CD4-positive, alpha-beta T cell treated with Interferon alpha-2 for 1 hour (primary cell): ENCODE data around the gene GAL3ST3.
A peak's percentile ranks its signal among the peaks of the same experiment; 100 is the strongest.

Experiments used
- DNase-seq, 2 donors: peaks; one replicate each; pipeline ENCODE4 v3.0.0-alpha.2; 2020 to 2022

The GAL3ST3 gene

DNA sequence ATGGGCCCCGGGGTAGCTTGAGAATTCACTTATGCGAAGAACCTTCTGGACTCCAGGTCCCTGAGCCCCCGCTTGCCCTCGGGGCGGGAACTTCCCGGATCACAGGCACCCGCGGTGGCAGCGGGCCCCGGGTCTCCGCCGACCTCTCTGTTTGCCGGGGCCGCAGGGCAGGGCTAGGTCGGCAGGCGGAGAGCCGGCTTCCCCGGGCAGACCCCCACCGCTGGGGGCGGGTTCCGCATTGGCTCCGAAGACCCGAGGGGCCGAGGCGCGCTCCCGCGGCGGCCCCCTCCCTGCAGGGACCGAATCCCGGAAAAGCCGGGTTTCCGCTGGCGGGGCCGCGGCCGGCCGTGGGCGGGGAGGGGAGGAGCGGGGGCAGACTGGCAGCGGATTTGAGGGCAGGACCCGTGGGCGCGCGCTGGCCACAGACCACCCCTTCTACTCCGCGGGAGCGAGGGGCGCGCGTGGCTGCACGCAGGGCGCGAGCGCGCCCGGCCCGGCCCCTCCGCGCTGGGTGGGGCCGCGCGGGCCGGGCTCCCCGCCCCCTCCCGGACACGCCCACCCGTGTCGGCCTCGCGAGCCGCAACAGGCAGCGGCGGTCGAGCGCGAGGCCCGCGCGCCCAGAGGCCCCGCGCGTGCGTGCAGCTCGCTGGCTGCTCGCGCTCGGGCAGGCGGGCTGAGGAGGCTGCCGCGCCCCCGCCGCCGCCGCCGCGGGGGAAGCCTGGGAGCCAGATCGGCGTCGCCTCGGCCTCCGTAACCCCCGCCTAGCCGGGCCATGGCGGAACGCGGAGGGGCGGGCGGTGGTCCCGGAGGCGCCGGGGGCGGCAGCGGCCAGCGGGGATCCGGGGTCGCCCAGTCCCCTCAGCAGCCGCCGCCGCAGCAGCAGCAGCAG is 21.0 kb upstream of the GAL3ST3 start, which contains the start of gene PACS1:
PACS1 (plus strand) TSS at position 558 of the 889 bp plus-strand sequence; CDS start at position 773, 215 bp downstream.
- DNase-seq, result peak; percentile 86 to 90

DNA sequence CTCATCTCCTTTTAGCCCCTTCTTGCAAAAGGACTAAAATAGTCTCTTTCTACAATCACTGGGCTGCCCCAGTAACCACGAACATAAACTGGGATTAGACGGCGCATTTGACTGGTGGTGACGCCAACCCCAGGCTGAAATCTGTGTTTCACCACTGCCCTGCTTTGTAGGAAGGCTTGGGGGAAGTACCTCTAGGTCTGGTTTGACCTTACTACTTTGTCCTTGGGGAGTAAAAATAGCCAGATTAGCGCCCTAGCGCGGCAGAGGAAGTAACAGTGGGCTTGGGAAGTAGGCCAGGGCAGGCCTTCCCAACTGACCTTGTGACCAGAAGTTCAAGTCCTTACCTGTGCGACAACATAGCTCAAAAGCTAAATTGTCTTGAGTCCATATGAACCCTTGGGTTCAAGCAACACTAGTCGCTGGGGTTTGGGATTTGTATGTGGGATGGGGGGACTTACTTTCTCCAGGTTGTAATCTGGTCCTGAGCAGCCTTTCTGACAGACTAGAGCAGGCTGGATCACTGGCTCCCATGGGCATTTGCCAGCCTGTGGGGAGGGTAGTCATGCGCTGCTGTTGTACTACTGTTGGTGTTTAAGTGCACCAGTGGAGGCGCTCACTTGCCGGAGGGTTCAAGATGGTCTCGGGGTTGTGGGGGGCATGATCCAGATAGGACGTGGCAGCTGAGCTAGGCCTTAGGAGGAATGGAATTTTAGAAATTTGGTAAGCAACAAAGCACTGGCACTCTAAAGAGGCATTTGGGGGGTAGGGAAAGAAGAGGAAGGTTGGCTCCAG is 20.2 kb upstream of the GAL3ST3 start:
- peak; percentile 46 to 59 for DNase-seq

DNA sequence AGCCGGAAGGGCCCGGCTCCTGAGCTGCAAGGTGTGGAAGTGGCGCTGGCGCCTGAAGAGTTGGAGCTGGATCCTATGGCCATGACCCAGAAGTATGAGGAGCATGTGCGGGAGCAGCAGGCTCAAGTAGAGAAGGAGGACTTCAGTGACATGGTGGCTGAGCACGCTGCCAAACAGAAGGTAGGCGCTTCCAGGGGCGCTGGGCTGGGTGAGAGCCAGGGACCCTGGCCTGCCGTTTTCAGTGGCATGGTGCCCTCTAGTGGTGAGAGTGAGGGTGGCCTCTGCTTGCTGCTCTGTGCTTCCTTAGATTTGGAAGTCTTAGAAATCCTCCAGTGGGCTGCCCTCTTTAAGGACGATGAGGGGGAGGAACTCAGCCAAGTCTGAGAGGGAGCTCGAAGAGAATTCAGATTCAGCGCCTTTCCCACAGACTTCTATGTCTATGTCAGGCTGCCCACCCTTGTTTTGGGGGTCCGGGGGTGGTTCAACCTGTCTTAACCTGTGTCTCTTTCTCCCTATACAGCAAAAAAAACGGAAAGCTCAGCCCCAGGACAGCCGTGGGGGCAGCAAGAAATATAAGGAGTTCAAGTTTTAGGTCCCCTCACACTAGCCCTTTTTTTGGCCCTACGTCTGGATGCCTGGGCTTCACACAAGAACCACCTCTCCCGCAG is 19.3 kb upstream of the GAL3ST3 start:
- DNase-seq, result peak; percentile 76 to 83

DNA sequence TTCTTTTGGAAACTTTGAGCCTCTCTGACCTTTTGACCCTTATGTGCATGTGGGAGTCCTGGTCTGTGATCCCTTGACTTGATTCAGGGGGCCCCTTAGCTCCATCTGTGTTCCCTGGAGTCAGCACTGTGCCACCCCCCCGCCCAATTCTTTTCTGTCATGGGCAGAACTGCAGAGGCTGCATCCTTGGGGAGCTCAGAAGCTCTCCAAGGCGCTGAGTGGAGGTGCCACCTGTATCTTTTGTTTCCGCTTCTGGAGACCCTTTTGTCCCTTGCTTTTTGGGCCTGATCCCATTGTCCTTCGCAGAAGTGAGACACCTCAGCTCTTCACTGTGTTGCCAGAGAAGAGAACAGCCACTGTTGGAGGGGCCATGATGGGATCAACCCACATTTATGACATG is 18.7 kb upstream of the GAL3ST3 start:
- no peak for DNase-seq

DNA sequence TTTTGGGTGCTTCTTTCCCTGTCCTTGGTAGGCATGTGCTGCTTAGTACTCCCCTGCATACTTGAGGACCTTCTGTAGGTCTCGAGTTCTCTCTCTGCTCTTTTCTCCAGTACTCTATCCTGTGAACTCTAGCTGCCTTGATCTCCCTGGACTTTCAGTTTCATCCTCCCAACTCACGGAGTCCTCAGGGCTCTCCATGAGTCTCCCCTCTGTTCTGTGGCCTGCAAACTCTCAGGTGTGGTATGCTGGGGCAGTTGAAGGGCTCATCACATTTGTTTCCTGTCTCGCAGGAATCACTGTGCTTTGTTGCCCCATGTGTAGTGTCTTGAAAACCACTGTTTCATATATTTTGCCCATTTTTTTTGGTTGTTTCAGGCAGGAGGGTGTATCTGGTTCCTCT is 17.8 kb upstream of the GAL3ST3 start:
- DNase-seq, result no peak

DNA sequence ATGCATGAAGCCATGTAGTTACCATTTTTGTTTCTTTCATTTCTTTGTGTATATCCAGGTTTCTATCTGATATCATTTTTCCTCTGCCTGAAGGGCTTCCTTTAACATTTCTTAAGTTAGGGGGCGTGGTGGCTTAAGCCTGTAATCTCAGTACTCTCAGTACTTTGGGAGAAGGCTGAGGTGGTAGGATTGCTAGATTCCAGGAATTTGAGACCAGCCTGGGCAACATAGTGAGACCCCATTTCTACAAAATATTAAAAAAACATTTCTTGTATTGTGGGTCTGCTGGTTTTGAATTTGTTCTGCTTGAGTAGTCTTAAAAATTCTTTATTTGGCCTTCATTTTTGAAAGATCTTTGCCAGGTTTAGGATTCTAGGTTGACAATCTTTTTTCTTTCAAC is 15.6 kb upstream of the GAL3ST3 start:
- DNase-seq, result no peak

DNA sequence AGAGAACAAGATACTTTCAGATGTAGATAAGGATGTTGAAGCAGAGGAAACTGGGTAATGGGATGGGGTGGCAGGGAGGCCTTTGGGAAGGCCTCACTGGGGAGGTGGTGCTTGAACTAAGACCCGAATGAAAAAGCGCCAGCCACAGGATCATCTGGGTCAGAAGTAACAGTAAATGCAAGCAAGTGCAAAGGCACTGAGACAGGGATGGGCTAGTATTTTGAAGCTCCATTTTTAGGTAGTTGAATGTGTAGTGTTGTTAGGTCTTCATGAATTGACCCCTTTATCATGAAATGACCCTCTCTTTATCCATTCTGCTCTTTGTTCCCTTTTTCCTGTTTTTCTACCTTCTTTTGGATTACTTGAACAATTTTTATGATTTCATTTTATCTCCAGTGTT is 14.9 kb upstream of the GAL3ST3 start:
- no peak for DNase-seq

DNA sequence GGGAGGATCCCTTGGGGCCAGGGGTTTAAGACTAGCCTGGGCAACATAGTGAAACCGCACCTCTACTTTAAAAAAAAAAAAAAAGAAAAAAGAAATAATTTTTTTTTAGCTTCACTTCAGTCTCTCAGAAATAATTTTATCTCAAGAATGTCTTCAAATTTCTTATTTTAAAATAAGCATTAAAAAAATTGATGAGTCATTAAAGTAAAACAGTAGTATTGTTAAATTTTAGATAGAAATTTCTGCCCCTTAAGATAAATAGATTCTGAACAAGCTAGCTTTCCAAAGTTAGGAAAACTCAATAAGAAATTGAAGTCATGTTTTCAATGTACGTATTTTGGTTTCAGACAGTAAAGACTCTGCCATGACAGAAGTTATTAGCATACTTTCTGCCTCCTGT is 13.4 kb upstream of the GAL3ST3 start:
- no peak for DNase-seq

DNA sequence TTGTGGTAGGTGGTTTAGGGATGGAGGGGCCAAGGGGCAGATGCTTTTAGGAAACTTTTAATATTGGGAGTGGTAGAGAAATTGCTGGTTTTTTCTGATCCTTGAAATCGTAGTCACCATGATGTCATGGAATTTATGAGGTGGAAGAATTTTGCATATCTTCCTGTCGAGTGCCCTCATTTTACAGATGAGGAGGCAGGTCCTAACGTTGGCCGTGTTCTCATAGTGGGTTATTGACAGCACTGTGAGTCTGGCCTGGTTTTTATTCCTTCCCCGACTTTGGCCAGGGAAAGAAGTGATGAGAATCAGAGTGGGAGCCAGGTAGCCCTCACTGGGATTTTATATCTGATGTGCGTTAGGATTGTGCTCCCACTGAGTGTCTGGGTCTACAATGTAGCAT is 12.3 kb upstream of the GAL3ST3 start:
- DNase-seq, result no peak

DNA sequence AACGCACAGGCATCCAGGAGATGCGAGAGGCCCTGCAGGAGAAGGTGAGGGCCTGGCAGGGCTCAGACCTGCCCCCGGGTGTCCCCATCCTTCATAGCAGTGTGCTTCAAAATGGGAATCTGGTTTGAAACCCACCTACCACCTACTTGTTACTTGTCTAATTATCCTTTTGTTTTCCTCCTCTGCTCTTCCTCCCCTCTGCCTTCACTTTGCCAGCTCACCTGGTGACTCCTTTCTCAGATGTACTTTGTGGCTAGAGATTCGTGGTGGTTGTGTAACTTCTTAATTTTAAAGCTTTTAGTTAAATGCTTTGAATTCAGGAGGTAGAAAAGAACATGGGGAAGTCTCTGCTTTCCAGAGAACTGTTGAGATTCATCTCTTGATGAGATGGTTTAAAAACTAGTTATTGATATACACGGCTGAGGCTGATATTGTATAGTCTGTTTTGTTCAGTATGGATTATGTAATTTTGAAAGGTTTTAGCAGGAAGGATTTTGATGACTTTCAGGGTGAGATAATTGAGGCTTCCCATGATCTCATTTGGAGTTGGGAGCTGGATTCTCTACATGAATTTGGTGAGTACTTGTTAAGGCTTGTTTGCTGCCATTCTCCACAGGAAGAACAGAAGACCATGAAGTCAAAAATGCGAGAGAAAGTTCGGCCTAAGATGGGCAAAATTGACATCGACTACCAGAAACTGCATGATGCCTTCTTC is 11.2 kb upstream of the GAL3ST3 start:
- DNase-seq, result no peak

DNA sequence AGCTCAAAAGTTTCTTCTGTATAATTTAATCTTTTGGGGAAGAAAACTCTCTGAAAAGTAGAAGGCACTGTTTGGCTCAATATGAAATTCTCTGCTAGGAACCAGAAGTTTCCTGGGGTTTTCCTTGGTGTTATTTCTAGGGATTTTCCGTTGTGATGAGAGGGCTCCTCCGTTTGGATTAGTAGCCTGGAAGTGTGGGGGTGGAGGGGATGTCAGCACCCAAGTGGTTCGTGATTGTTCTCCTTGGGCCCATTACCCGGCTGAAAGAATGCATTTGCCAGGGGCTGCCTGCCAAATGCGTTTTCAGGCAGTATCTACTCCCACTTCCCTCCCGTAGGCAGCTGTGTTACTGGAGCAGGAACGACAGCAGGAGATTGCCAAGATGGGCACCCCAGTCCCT is 7.5 kb upstream of the GAL3ST3 start:
- DNase-seq, result no peak

DNA sequence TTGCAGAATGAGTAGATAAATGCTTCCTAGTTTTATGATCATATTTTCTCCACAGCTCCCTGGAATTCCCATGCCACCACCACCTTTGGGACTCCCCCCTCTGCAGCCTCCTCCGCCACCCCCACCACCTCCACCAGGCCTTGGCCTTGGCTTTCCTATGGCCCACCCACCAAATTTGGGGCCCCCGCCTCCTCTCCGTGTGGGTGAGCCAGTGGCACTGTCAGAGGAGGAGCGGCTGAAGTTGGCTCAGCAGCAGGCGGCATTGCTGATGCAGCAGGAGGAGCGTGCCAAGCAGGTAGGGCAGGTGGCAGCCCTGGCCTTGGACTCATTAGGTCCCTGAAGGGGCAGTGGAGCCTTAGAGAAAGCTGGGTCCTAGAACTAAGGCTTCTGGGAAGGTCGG is 6.1 kb upstream of the GAL3ST3 start:
- DNase-seq, result no peak

DNA sequence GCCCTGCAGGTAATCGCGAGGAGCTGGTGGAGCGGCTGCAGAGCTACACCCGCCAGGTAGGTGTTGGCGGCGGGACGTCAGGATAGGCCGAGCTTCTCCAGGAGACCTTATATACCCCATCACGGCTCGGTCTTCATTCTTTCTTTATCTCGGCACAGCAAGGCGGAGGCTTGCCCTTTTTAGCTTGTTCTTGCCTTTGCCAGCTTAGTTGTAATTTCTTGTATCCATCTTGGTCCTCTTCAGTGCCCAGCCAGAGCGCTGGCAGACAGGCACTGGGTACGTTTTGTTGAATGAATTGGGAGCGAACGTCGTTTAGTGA is 3.7 kb upstream of the GAL3ST3 start:
- DNase-seq, result no peak

DNA sequence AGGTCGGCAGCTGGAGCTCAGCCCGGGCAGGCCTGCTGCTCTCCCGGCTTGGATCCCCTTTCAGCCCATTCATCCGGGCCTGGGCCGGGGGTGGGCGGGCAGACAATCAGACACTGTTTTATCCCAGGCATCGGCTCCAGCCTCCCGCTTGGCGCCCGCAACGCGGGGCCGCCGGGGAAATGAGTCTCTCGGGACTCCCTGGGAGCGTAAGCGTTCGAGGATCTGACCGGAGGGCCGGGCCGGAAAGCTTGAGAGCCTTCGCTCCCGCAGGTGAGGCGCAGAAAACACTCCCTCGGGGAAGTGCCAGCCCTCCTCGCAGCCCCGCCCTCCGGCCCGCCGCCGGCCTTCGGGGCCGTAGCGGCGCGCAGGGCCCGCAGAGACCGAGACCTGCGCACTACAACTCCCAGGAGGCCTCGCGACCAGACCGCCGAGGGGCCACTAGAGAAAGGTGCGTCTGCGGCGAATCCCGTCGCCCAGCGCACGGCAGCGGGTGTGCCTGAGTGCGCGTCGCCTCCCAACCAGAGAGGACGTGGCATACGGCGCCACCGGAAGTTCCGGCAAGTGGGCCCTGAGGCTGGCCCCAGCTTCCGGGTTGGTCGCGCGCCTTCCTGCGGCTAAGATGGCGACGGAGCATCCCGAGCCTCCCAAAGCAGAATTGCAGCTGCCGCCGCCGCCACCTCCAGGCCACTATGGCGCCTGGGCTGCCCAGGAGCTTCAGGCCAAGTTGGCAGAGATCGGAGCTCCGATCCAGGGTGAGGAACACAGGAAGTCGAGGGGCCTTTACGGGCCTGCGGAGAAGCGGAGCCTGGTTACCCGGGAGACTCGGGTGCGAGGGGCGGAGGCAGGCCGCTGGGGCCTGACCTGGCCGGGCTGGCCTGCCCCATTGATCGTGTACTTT is 3.1 kb upstream of the GAL3ST3 start, which contains the start of gene SF3B2:
SF3B2 (plus strand) TSS at position 599 of the 898 bp plus-strand sequence; CDS start at position 620, 21 bp downstream.
- DNase-seq, result peak; percentile 97

DNA sequence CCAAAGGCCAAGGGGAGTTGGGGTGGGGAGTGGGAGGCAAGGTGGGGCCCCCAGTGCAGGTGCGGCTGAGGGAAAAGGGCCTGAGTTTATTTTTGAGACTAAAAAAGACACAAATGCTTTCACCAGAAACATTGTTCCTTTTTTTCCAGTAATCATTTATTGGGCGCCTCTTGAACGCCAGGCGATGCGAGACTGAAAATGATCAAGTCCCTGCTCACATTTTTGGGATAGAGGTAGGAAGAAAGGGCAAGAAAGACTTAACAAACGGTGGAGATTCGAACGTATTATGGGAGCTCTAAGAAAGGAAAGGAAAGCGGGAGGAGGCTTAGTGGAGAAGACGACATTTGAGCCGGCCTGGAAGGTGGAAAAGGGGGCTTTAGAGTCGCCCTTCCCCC is 2.4 kb upstream of the GAL3ST3 start:
- no peak for DNase-seq

DNA sequence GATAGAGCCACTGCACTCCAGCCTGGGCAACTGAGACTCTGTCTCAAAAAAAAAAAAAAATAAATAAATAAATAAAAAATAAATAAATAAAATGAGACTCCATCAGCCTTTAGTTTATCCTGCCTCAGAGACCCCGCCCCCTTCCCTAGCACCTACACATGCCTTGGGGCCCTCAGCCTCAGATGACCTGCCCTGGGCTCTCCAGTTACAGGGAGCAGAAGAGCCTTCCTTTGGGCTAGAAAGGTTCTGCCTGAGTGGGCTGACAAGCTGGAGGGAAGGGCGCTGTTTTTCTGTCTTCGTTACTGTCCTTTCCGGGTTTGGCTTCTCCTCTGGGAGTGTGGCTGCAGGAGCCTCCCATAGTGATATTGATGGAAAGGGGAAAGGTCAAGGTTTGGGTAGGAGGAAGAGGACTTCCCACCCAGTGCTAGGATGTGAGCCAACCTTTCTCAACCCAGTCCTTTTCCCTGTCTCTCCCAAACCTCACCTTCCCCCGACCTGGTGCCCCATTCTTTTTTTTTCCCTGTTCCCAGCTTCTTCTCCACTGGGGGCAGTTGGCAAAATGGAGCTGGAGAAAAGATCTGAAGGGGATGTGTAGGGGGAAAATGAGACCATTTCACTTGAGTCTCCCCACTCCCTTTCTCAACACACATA is 1.7 kb upstream of the GAL3ST3 start:
- DNase-seq, result no peak

DNA sequence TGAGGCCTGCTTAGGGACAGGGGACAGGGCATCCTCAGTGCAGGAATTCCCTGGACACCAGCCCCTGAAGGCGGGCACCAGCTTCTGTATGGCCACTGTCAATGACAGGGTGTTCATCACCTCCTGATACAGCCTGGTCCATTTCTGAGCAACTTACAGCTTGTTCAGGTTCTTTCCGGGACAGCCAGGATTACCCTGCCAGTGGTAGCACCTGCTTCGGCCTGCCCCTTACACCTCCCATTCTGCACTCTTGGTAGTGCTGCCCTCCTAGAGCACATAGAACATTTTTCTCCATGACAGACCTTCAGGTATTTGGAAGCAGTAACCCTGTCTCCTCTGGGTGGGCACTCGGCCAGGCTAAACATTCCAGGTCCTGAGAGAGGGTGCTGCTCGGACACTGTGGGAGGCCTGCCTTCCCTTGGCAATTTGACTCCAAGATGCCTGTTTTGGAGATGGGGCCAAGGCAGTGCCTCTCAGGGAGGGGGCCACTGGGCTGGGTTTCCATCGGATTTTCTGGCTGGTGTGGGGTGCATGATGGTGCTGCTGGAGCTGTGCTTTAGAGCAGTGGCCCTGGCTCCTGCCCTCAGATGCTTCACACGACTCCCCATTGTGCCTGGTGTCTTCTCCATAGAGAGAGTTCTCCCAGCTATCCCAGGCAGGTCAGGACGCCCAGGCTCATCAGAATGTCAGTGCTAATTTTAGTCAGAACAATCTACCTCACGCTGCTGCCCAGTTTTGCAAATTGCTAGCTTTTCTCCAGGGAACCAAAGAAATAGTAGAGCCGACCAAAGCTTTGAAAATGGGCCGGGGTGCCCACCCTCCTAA is 1.2 kb downstream of the GAL3ST3 start:
- no peak for DNase-seq

DNA sequence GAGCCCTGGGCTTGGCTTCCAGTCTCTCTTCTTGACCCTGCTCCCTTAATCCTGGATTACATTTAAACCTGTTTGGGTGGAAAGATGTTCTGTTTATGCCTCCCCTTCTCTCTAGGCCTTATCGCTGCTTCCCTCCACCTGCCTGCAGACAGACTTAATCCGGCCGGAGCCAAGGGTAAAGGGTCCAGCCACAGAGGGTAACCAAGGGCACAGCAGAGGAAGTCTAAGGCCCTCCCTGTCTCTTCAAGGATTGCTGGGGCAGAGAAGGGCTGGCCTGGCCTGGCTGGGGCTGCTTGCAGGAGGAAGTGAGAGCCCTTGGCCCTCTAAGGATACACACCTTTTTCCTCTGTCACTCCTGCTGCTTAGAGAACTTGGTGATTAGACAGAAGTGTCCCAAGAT is 2.1 kb downstream of the GAL3ST3 start:
- DNase-seq, result no peak

DNA sequence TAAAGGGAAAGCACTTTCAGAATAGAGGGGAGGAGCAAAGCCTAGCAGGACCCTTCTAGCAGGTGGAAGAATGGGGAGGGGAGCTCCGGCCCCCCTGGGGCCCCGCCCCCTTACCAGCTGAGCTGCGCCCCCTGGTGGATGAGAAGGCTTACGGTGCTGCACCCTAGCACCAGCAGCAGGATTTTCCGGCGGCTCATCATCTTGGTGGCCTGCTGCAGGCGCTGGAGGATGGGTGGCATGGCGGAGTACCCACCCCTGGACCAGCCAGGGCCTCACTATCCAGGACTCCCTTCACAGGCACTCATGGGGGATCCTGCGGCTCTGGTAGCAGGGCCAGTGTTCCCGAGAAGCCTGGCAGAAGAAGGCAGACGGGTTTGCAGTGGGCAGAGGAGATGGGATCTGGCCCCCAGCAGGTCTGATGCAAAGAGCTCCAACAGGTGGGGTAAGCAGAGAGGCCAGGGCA is 3.8 kb downstream of the GAL3ST3 start:
- DNase-seq, result peak; percentile 80 to 87

DNA sequence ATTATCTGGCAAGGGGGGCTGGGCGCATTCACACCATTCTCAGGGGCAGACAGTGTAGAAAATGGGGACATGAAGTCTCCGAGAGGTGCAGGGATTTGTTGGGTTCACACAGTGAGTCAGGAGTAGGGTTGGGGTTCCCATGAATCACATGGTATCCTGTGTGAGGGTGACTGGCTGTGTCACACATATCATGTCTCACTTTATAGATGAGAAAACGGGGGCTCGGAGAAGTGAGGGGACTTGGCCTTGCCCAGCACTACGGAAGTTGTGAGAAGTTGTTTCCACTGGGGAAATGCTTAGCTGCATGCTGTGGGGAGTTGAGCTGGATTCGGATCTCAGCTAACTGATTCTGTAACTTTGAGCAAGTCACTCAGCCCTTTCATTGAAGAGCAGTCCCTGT is 4.2 kb downstream of the GAL3ST3 start:
- no peak for DNase-seq
